HEK293T (cell line): ENCODE data around the gene CDKN2B-AS1.

Experiments
- CTCF ChIA-PET: fragments of 350-600 bp; formaldehyde crosslinking; extraction: SDS; loops from one replicate; lab custom pipeline; 2021; ENCODE audit warnings: antibody characterized with exemption, inconsistent platforms; lab: Yijun Ruan, JAX
- POLR2A ChIA-PET: fragments of 350-600 bp; formaldehyde crosslinking; extraction: SDS; loops from one replicate; lab custom pipeline; 2020; ENCODE audit warnings: antibody characterized with exemption, inconsistent platforms; lab: Yijun Ruan, JAX
- DNase-seq: peaks from one replicate; pipeline ENCODE4 v3.0.0; 2012; ENCODE audit warnings: mixed read lengths; ENCODE audit errors: extremely low spot score
- ARNT ChIP-seq: fragments of 450-650 bp; IDR thresholded peaks from 2 replicates; pipeline ENCODE4 v1.6.1; 2017; ENCODE audit warnings: mild to moderate bottlenecking
- BHLHE40 ChIP-seq: fragments of 450-650 bp; IDR thresholded peaks from 2 replicates; pipeline ENCODE4 v1.6.1; 2016; ENCODE audit warnings: mild to moderate bottlenecking, moderate library complexity, borderline replicate concordance
- CTBP1 ChIP-seq: fragments of 450-650 bp; IDR thresholded peaks from 2 replicates; pipeline ENCODE4 v1.6.1; 2016; ENCODE audit warnings: borderline replicate concordance
- ELF4 ChIP-seq: fragments of 450-650 bp; IDR thresholded peaks from 2 replicates; pipeline ENCODE4 v1.6.1; 2017; ENCODE audit warnings: antibody characterized with exemption
- FOXA1 ChIP-seq: fragments of 450-650 bp; IDR thresholded peaks from 2 replicates; pipeline ENCODE4 v1.6.1; 2016; ENCODE audit warnings: mild to moderate bottlenecking
- FOXK2 ChIP-seq: fragments of 450-650 bp; IDR thresholded peaks from 2 replicates; pipeline ENCODE4 v1.6.1; 2016; ENCODE audit warnings: mild to moderate bottlenecking
- FOXM1 ChIP-seq: fragments of 450-650 bp; IDR thresholded peaks from 2 replicates; pipeline ENCODE4 v1.6.1; 2017; ENCODE audit warnings: mild to moderate bottlenecking, borderline replicate concordance
- HDGF ChIP-seq: fragments of 450-650 bp; IDR thresholded peaks from 2 replicates; pipeline ENCODE4 v1.6.1; 2017; ENCODE audit warnings: antibody characterized with exemption, borderline replicate concordance
- L3MBTL2 ChIP-seq: fragments of 450-650 bp; conservative IDR thresholded peaks from 2 replicates; pipeline ENCODE4 v1.6.1; 2016; ENCODE audit warnings: mild to moderate bottlenecking
- LEF1 ChIP-seq: fragments of 450-650 bp; IDR thresholded peaks from 2 replicates; pipeline ENCODE4 v1.6.1; 2017; ENCODE audit warnings: mild to moderate bottlenecking, borderline replicate concordance
- NFRKB ChIP-seq: fragments of 450-650 bp; IDR thresholded peaks from 2 replicates; pipeline ENCODE4 v1.6.1; 2016; ENCODE audit warnings: mild to moderate bottlenecking, moderate library complexity
- PKNOX1 ChIP-seq: fragments of 450-650 bp; IDR thresholded peaks from 2 replicates; pipeline ENCODE4 v1.6.1; 2016
- SP1 ChIP-seq: fragments of 450-650 bp; IDR thresholded peaks from 2 replicates; pipeline ENCODE4 v1.6.1; 2017
- SUZ12 ChIP-seq: fragments of 450-650 bp; IDR thresholded peaks from 2 replicates; pipeline ENCODE4 v1.6.1; 2016; ENCODE audit warnings: mild to moderate bottlenecking
- TARDBP ChIP-seq: fragments of 450-650 bp; IDR thresholded peaks from 2 replicates; pipeline ENCODE4 v1.6.1; 2016
- ZNF384 ChIP-seq: fragments of 450-650 bp; IDR thresholded peaks from 2 replicates; pipeline ENCODE4 v1.6.1; 2016

Gene CDKN2B-AS1

GRCh38 chr9:21965401-21965951 is 29.1 kb upstream of the CDKN2B-AS1 start:
- CTCF ChIA-PET, result no interaction called here
- no peak for TF ChIP-seq ZNF384
- no peak for TF ChIP-seq TARDBP
- TF ChIP-seq HDGF, result no peak
- TF ChIP-seq SP1, result no peak
- no peak for TF ChIP-seq BHLHE40
- no peak for DNase-seq
- POLR2A ChIA-PET, result no interaction called here

GRCh38 chr9:21966140-21966851 is 28.3 kb upstream of the CDKN2B-AS1 start:
- ChIA-PET CTCF (no interaction called here), POLR2A (no interaction called here)
- no peak for TF ChIP-seq ARNT
- no peak for TF ChIP-seq L3MBTL2
- TF ChIP-seq LEF1, result no peak
- TF ChIP-seq HDGF, result no peak
- TF ChIP-seq TARDBP, result no peak
- TF ChIP-seq BHLHE40, result no peak
- TF ChIP-seq SUZ12, result no peak
- TF ChIP-seq FOXM1, result no peak
- no peak for TF ChIP-seq SP1
- no peak for TF ChIP-seq CTBP1
- TF ChIP-seq PKNOX1, result no peak
- no peak for TF ChIP-seq ZNF384
- no peak for TF ChIP-seq NFRKB
- no peak for TF ChIP-seq ELF4
- TF ChIP-seq FOXA1, result no peak
- no peak for TF ChIP-seq FOXK2
- DNase-seq, result no peak

- no peak for TF ChIP-seq NFRKB
- TF ChIP-seq SP1, result no peak
- no peak for TF ChIP-seq ZNF384
- TF ChIP-seq TARDBP, result no peak
- TF ChIP-seq FOXM1, result no peak
- TF ChIP-seq FOXK2, result no peak
- no peak for TF ChIP-seq ARNT
- DNase-seq, result no peak
- ChIA-PET CTCF (no interaction called here), POLR2A (no interaction called here)
Observed at GRCh38 chr9:21967169-21967568, 27.4 kb upstream of the CDKN2B-AS1 start.

GRCh38 chr9:21967702-21968101 is 26.9 kb upstream of the CDKN2B-AS1 start:
- ChIA-PET POLR2A (no interaction called here), CTCF (no interaction called here)
- TF ChIP-seq FOXM1 (no peak), TARDBP (no peak), ZNF384 (no peak), NFRKB (no peak), BHLHE40 (no peak), L3MBTL2 (no peak), FOXA1 (no peak), ARNT (no peak), SP1 (no peak), CTBP1 (no peak), LEF1 (no peak), ELF4 (no peak), PKNOX1 (no peak), HDGF (no peak), FOXK2 (no peak), SUZ12 (no peak)
- DNase-seq, result no peak

- ChIA-PET POLR2A (no interaction called here), CTCF (no interaction called here)
- no peak for DNase-seq
- TF ChIP-seq HDGF (no peak), SUZ12 (no peak), FOXM1 (no peak), NFRKB (no peak), ARNT (no peak), BHLHE40 (no peak), L3MBTL2 (no peak), TARDBP (no peak), FOXK2 (no peak), SP1 (no peak)
Observed at GRCh38 chr9:21968331-21969010, 26.1 kb upstream of the CDKN2B-AS1 start.

- DNase-seq, result no peak
- ChIA-PET CTCF (no interaction called here), POLR2A (no interaction called here)
- TF ChIP-seq TARDBP, result no peak
- no peak for TF ChIP-seq FOXA1
- TF ChIP-seq PKNOX1, result no peak
- no peak for TF ChIP-seq ARNT
- TF ChIP-seq FOXK2, result no peak
- TF ChIP-seq SP1, result no peak
- no peak for TF ChIP-seq L3MBTL2
- no peak for TF ChIP-seq BHLHE40
- no peak for TF ChIP-seq ELF4
- TF ChIP-seq HDGF, result no peak
Observed at GRCh38 chr9:21969011-21969940, 25.3 kb upstream of the CDKN2B-AS1 start.
